ENCODE data around the gene BCL7B.

The BCL7B gene

GRCh38 chr7:73599151-73599882 is 41.8 kb upstream of the BCL7B start:
- H3K79me2 ChIP-seq (ENCODE audit: control insufficient read depth, insufficient read depth, low read length, poor library complexity), result no peaks in the 10 kb centered on the region
- no peak overlapping the region for H2AFZ ChIP-seq (ENCODE audit: insufficient read depth, low read length, poor library complexity)
- no peak overlapping the region for H3K4ac ChIP-seq (ENCODE audit: low read depth, low read length)
- H4K8ac ChIP-seq (ENCODE audit: low read depth, low read length), result no peak overlapping the region
- no peak overlapping the region for H4K91ac ChIP-seq (ENCODE audit: low read depth, low read length)
- no peaks in the 10 kb centered on the region for H3K79me1 ChIP-seq (ENCODE audit: low read length)
- no peak overlapping the region for H2BK12ac ChIP-seq (ENCODE audit: low read length)
- no peaks in the 10 kb centered on the region for H3K4me1 ChIP-seq (ENCODE audit: control insufficient read depth in 1 of 2, insufficient read depth in 2 of 2, low read length in 2 of 2)
- H2AK5ac ChIP-seq (ENCODE audit: low read length), result no peak overlapping the region
- H2BK120ac ChIP-seq (ENCODE audit: insufficient read depth, low read length, poor library complexity), result no peak overlapping the region
- DNase-seq, result no peak
- no peak overlapping the region for H3K23ac ChIP-seq (ENCODE audit: low read length)
- H3K14ac ChIP-seq (ENCODE audit: low read length), result no peak overlapping the region
- peak overlapping the region; percentile 5 for H3K4me3 ChIP-seq (ENCODE audit: low read depth, low read length)
- H4K12ac ChIP-seq (ENCODE audit: low read depth, low read length), result no peak overlapping the region
- no peak overlapping the region for H3K27ac ChIP-seq (ENCODE audit: low read depth, low read length)
- no peak overlapping the region for H3K9ac ChIP-seq (ENCODE audit: low read length)
- peaks cover 2% of the 10 kb centered on the region for H3K9me3 ChIP-seq (ENCODE audit: insufficient read depth, low read depth, low read length)
- no CpG with 5 or more reads among the region's 13 CpGs for WGBS (ENCODE audit: extremely low coverage, insufficient coverage, insufficient read length)
- no peak overlapping the region for H3K18ac ChIP-seq (ENCODE audit: low read length)
- H3K36me3 ChIP-seq (ENCODE audit: control insufficient read depth in 1 of 2, insufficient read depth in 2 of 2, low read length in 2 of 2), result no peaks in the 10 kb centered on the region
- H2BK5ac ChIP-seq (ENCODE audit: low read depth, low read length, poor library complexity), result no peak overlapping the region
- no peak overlapping the region for H3K4me2 ChIP-seq (ENCODE audit: low read length)
- no peaks in the 10 kb centered on the region for H3K27me3 ChIP-seq (ENCODE audit: insufficient read depth, low read length)

- H3K9me3 ChIP-seq (ENCODE audit: insufficient read depth, low read depth, low read length), result peaks cover 2% of the 10 kb centered on the region
- H3K14ac ChIP-seq (ENCODE audit: low read length), result no peak overlapping the region
- no peak overlapping the region for H2BK12ac ChIP-seq (ENCODE audit: low read length)
- no peak for DNase-seq
- H2BK5ac ChIP-seq (ENCODE audit: low read depth, low read length, poor library complexity), result no peak overlapping the region
- H2AK5ac ChIP-seq (ENCODE audit: low read length), result no peak overlapping the region
- H4K8ac ChIP-seq (ENCODE audit: low read depth, low read length), result no peak overlapping the region
- H2BK120ac ChIP-seq (ENCODE audit: insufficient read depth, low read length, poor library complexity), result no peak overlapping the region
- no peak overlapping the region for H3K27ac ChIP-seq (ENCODE audit: low read depth, low read length)
- no peaks in the 10 kb centered on the region for H3K27me3 ChIP-seq (ENCODE audit: insufficient read depth, low read length)
- no peaks in the 10 kb centered on the region for H3K4me1 ChIP-seq (ENCODE audit: control insufficient read depth in 1 of 2, insufficient read depth in 2 of 2, low read length in 2 of 2)
- H3K79me2 ChIP-seq (ENCODE audit: control insufficient read depth, insufficient read depth, low read length, poor library complexity), result no peaks in the 10 kb centered on the region
- 100% methylated on average over 1 of the region's 5 CpGs for WGBS (ENCODE audit: extremely low coverage, insufficient coverage, insufficient read length)
- H4K12ac ChIP-seq (ENCODE audit: low read depth, low read length), result no peak overlapping the region
- no peak overlapping the region for H2AFZ ChIP-seq (ENCODE audit: insufficient read depth, low read length, poor library complexity)
- no peak overlapping the region for H3K9ac ChIP-seq (ENCODE audit: low read length)
- H3K36me3 ChIP-seq (ENCODE audit: control insufficient read depth in 1 of 2, insufficient read depth in 2 of 2, low read length in 2 of 2), result no peaks in the 10 kb centered on the region
- no peak overlapping the region for H3K4ac ChIP-seq (ENCODE audit: low read depth, low read length)
- no peak overlapping the region for H3K4me3 ChIP-seq (ENCODE audit: low read depth, low read length)
- no peak overlapping the region for H4K91ac ChIP-seq (ENCODE audit: low read depth, low read length)
- no peak overlapping the region for H3K18ac ChIP-seq (ENCODE audit: low read length)
- H3K79me1 ChIP-seq (ENCODE audit: low read length), result no peaks in the 10 kb centered on the region
- no peak overlapping the region for H3K23ac ChIP-seq (ENCODE audit: low read length)
- no peak overlapping the region for H3K4me2 ChIP-seq (ENCODE audit: low read length)
Measured at GRCh38 chr7:73597978-73598782, 40.7 kb upstream of the BCL7B start.

- no peak overlapping the region for H2BK5ac ChIP-seq (ENCODE audit: low read depth, low read length, poor library complexity)
- no peak overlapping the region for H2BK120ac ChIP-seq (ENCODE audit: insufficient read depth, low read length, poor library complexity)
- H2AFZ ChIP-seq (ENCODE audit: insufficient read depth, low read length, poor library complexity), result no peak overlapping the region
- H2BK12ac ChIP-seq (ENCODE audit: low read length), result no peak overlapping the region
- H3K36me3 ChIP-seq (ENCODE audit: control insufficient read depth in 1 of 2, insufficient read depth in 2 of 2, low read length in 2 of 2), result no peaks in the 10 kb centered on the region
- H3K14ac ChIP-seq (ENCODE audit: low read length), result no peak overlapping the region
- H4K8ac ChIP-seq (ENCODE audit: low read depth, low read length), result no peak overlapping the region
- H4K91ac ChIP-seq (ENCODE audit: low read depth, low read length), result no peak overlapping the region
- H3K4me3 ChIP-seq (ENCODE audit: low read depth, low read length), result no peak overlapping the region
- no CpG with 5 or more reads among the region's 37 CpGs for WGBS (ENCODE audit: extremely low coverage, insufficient coverage, insufficient read length)
- no peaks in the 10 kb centered on the region for H3K79me1 ChIP-seq (ENCODE audit: low read length)
- H3K18ac ChIP-seq (ENCODE audit: low read length), result no peak overlapping the region
- H3K27me3 ChIP-seq (ENCODE audit: insufficient read depth, low read length), result no peaks in the 10 kb centered on the region
- H3K4ac ChIP-seq (ENCODE audit: low read depth, low read length), result no peak overlapping the region
- no peaks in the 10 kb centered on the region for H3K79me2 ChIP-seq (ENCODE audit: control insufficient read depth, insufficient read depth, low read length, poor library complexity)
- H2AK5ac ChIP-seq (ENCODE audit: low read length), result no peak overlapping the region
- H3K4me1 ChIP-seq (ENCODE audit: control insufficient read depth in 1 of 2, insufficient read depth in 2 of 2, low read length in 2 of 2), result no peaks in the 10 kb centered on the region
- H3K27ac ChIP-seq (ENCODE audit: low read depth, low read length), result no peak overlapping the region
- no peak overlapping the region for H3K4me2 ChIP-seq (ENCODE audit: low read length)
- H4K12ac ChIP-seq (ENCODE audit: low read depth, low read length), result no peak overlapping the region
- DNase-seq, result no peak
- no peaks in the 10 kb centered on the region for H3K9me3 ChIP-seq (ENCODE audit: insufficient read depth, low read depth, low read length)
- no peak overlapping the region for H3K23ac ChIP-seq (ENCODE audit: low read length)
- no peak overlapping the region for H3K9ac ChIP-seq (ENCODE audit: low read length)
Measured at GRCh38 chr7:73596191-73597065, 38.9 kb upstream of the BCL7B start.

- no peak overlapping the region for H4K8ac ChIP-seq (ENCODE audit: low read depth, low read length)
- no peaks in the 10 kb centered on the region for H3K4me1 ChIP-seq (ENCODE audit: control insufficient read depth in 1 of 2, insufficient read depth in 2 of 2, low read length in 2 of 2)
- H3K14ac ChIP-seq (ENCODE audit: low read length), result no peak overlapping the region
- H2AFZ ChIP-seq (ENCODE audit: insufficient read depth, low read length, poor library complexity), result no peak overlapping the region
- no peaks in the 10 kb centered on the region for H3K36me3 ChIP-seq (ENCODE audit: control insufficient read depth in 1 of 2, insufficient read depth in 2 of 2, low read length in 2 of 2)
- no peaks in the 10 kb centered on the region for H3K79me2 ChIP-seq (ENCODE audit: control insufficient read depth, insufficient read depth, low read length, poor library complexity)
- no peak overlapping the region for H2BK5ac ChIP-seq (ENCODE audit: low read depth, low read length, poor library complexity)
- WGBS (ENCODE audit: extremely low coverage, insufficient coverage, insufficient read length), result no CpG with 5 or more reads among the region's 9 CpGs
- no peak overlapping the region for H3K18ac ChIP-seq (ENCODE audit: low read length)
- H3K23ac ChIP-seq (ENCODE audit: low read length), result no peak overlapping the region
- H2BK120ac ChIP-seq (ENCODE audit: insufficient read depth, low read length, poor library complexity), result no peak overlapping the region
- no peak overlapping the region for H3K4ac ChIP-seq (ENCODE audit: low read depth, low read length)
- H3K27me3 ChIP-seq (ENCODE audit: insufficient read depth, low read length), result no peaks in the 10 kb centered on the region
- H3K4me3 ChIP-seq (ENCODE audit: low read depth, low read length), result no peak overlapping the region
- no peak for DNase-seq
- H3K9me3 ChIP-seq (ENCODE audit: insufficient read depth, low read depth, low read length), result no peaks in the 10 kb centered on the region
- H4K91ac ChIP-seq (ENCODE audit: low read depth, low read length), result no peak overlapping the region
- H3K79me1 ChIP-seq (ENCODE audit: low read length), result no peaks in the 10 kb centered on the region
- no peak overlapping the region for H3K9ac ChIP-seq (ENCODE audit: low read length)
- no peak overlapping the region for H2AK5ac ChIP-seq (ENCODE audit: low read length)
- H4K12ac ChIP-seq (ENCODE audit: low read depth, low read length), result no peak overlapping the region
- no peak overlapping the region for H3K27ac ChIP-seq (ENCODE audit: low read depth, low read length)
- H2BK12ac ChIP-seq (ENCODE audit: low read length), result no peak overlapping the region
- H3K4me2 ChIP-seq (ENCODE audit: low read length), result no peak overlapping the region
Measured at GRCh38 chr7:73595358-73595757, 37.9 kb upstream of the BCL7B start.

Data from trophoblast cell (in vitro differentiated cells and primary cell).